ENCODE measurements around the gene RAB40C. TPM values are rescaled to one million over a fixed set of nuclear protein-coding genes. Genes with fewer than 3 reads are reported as not detected.

The RAB40C gene
- total RNA-seq, 1 experiment from 2014 or later = 22.5 TPM

DNA sequence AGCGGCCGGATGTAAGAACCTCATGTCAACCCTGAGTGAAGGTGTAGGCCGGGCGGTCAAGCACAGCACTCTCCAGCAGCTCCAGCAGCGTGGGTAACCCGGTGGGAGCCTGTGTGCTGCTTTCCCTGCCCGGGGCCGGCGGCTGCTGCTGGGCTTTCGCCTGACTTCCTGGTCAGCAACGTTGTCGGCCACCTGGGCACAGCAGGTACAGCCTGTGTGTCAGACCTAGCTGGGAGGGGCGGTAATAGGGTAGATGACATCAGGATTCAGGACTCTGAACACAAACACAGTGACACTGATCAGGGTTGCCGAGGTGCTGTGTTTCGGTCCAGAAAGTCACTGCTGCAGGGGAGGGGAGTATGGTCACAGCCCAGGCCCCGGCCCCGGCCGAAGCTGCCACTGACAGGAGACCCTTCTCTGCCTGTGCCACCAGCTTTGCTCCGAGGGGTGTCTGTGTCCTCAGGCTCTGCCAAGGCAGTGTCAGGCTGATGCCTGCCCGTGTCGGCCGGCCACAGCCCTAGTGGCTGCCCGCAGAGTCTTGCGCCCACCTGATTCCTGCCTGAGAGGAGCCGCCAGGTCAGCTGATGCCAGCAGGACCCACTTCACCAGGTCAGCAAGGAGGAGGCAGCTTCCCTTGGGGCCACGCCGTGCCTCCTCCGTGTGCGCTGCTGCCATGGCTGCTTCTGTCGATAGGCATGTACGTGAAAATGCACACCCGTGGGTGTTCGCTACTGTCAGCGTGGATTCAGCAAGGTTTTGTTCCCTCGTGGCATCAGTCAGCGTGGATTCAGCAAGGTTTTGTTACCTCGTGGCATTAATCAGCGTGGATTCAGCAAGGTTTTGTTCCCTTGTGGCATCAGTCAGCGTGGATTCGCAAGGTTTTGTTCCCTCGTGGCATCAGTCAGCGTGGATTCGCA lies 9.2 kb downstream of the RAB40C start (continued):
- TF ChIP-seq ZNF396 (CRISPR knock-in tag; IDR thresholded peaks at IDR 0.05; ENCODE audit: borderline replicate concordance) (no peak), RELA (CRISPR knock-in tag; IDR thresholded peaks at IDR 0.05; ENCODE audit: borderline replicate concordance) (no peak), NFYB (CRISPR knock-in tag; conservative IDR thresholded peaks at IDR 0.05; ENCODE audit: low read depth) (no peak)
- TF ChIP-seq, protein P1, sequence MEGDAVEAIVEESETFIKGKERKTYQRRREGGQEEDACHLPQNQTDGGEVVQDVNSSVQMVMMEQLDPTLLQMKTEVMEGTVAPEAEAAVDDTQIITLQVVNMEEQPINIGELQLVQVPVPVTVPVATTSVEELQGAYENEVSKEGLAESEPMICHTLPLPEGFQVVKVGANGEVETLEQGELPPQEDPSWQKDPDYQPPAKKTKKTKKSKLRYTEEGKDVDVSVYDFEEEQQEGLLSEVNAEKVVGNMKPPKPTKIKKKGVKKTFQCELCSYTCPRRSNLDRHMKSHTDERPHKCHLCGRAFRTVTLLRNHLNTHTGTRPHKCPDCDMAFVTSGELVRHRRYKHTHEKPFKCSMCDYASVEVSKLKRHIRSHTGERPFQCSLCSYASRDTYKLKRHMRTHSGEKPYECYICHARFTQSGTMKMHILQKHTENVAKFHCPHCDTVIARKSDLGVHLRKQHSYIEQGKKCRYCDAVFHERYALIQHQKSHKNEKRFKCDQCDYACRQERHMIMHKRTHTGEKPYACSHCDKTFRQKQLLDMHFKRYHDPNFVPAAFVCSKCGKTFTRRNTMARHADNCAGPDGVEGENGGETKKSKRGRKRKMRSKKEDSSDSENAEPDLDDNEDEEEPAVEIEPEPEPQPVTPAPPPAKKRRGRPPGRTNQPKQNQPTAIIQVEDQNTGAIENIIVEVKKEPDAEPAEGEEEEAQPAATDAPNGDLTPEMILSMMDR (IDR thresholded peaks at IDR 0.05) = no peak
- TF ChIP-seq, protein P2, sequence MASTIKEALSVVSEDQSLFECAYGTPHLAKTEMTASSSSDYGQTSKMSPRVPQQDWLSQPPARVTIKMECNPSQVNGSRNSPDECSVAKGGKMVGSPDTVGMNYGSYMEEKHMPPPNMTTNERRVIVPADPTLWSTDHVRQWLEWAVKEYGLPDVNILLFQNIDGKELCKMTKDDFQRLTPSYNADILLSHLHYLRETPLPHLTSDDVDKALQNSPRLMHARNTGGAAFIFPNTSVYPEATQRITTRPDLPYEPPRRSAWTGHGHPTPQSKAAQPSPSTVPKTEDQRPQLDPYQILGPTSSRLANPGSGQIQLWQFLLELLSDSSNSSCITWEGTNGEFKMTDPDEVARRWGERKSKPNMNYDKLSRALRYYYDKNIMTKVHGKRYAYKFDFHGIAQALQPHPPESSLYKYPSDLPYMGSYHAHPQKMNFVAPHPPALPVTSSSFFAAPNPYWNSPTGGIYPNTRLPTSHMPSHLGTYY (CRISPR knock-in tag; IDR thresholded peaks at IDR 0.05) = no peak

DNA sequence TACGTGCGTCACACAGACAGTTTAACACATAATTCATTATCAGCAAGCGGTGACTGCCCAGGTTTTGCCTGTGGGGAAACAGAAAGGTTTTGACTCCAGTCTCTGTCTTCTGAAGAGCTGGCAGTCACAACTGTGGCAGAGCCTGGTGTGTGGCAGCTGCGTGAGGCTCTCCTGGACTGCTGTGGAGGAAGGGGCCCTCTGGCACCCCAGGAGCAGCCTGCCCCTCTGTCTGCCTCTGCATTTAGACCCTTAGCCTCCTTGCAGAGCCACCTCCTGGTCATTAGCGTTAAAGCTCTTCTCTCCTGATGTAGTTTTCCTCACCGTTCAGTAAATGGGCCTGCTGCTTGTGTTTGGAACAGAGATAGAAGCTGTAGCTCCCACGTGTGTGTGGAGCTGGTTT lies 10.9 kb downstream of the RAB40C start:
- Mint-ChIP-seq H3K36me3 (peaks cover 27% of the 10 kb centered on the region), H3K27ac (peak overlapping the region; percentile 22; the same call in 1 of the 2 replicates), H3K4me3 (no peak overlapping the region), H3K9me3 (peaks cover 12% of the 10 kb centered on the region), H3K4me1 (no peaks in the 10 kb centered on the region), H3K27me3 (ENCODE audit: low read depth) (no peaks in the 10 kb centered on the region)
- ChIA-PET CTCF (interaction anchor here (0.6 to 2.9 kb wide), 24 partner anchors 9 to 248 kb away, joined by 3 to 21 read pairs (median 4); partner anchors contain the start of genes CAPN15, MRPL28, RHBDL1 and WDR90), POLR2A (interaction anchor here (0.6 to 1.0 kb wide), 3 partner anchors 9 to 169 kb away, joined by 3 to 6 read pairs (median 4); no protein-coding TSS in a partner anchor)
- DNase-seq (ENCODE audit: low spot score) = no peak
- peak; percentile 89 for ATAC-seq
- TF ChIP-seq E2F1 (CRISPR knock-in tag; IDR thresholded peaks at IDR 0.05) = no peak
- no peak for TF ChIP-seq MAX (CRISPR knock-in tag; IDR thresholded peaks at IDR 0.05)
- TF ChIP-seq ETV6 (CRISPR knock-in tag; IDR thresholded peaks at IDR 0.05) = no peak
- TF ChIP-seq, protein P3, sequence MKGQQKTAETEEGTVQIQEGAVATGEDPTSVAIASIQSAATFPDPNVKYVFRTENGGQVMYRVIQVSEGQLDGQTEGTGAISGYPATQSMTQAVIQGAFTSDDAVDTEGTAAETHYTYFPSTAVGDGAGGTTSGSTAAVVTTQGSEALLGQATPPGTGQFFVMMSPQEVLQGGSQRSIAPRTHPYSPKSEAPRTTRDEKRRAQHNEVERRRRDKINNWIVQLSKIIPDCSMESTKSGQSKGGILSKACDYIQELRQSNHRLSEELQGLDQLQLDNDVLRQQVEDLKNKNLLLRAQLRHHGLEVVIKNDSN (CRISPR knock-in tag; IDR thresholded peaks at IDR 0.05) = no peak
- no peak for TF ChIP-seq AR (CRISPR knock-in tag; IDR thresholded peaks at IDR 0.05)
- TF ChIP-seq GTF2I (CRISPR knock-in tag; conservative IDR thresholded peaks at IDR 0.05) = no peak
- no peak for TF ChIP-seq ZNF416 (CRISPR knock-in tag; IDR thresholded peaks at IDR 0.05)

- DNase-seq (ENCODE audit: low spot score) = no peak
- TF ChIP-seq ZNF396 (CRISPR knock-in tag; IDR thresholded peaks at IDR 0.05; ENCODE audit: borderline replicate concordance) (no peak), JAZF1 (CRISPR knock-in tag; IDR thresholded peaks at IDR 0.05) (no peak), ATF3 (CRISPR knock-in tag; conservative IDR thresholded peaks at IDR 0.05) (no peak), FOXJ3 (CRISPR knock-in tag; IDR thresholded peaks at IDR 0.05; ENCODE audit: borderline replicate concordance) (no peak)
- POLR2A ChIA-PET = no interaction called here
- Mint-ChIP-seq H3K4me1 (peaks cover 6% of the 10 kb centered on the region), H3K27ac (no peak overlapping the region), H3K36me3 (peaks cover 22% of the 10 kb centered on the region), H3K9me3 (peaks cover 12% of the 10 kb centered on the region), H3K4me3 (no peak overlapping the region), H3K27me3 (ENCODE audit: low read depth) (no peaks in the 10 kb centered on the region)
- ATAC-seq = no peak
- CTCF ChIA-PET = no interaction called here
Measured at GRCh38 chr16:603933-604332, 14.1 kb downstream of the RAB40C start.

Data from WTC11 (cell line).